MM.1S (cell line): ENCODE measurements around the gene DCDC1.

Source experiments
- CTCF ChIP-seq: fragments of 300-600 bp; sonication (generic); IDR thresholded peaks from 2 replicates; pipeline ENCODE4 v1.5.1; 2016; ENCODE audit warnings: antibody characterized with exemption, low read length, mixed read lengths
- EZH2 ChIP-seq: fragments of 300-600 bp; sonication (generic); optimal IDR thresholded peaks from 2 replicates; pipeline ENCODE3; 2017; ENCODE audit warnings: low read depth, mild to moderate bottlenecking, antibody characterized with exemption, low read length, mixed read lengths
- EZH2phosphoT487 ChIP-seq: fragments of 300-600 bp; sonication (generic); IDR thresholded peaks from 2 replicates; pipeline ENCODE4 v1.6.1; 2018; ENCODE audit warnings: antibody characterized with exemption, low read length

- TF ChIP-seq CTCF (no peak), EZH2 (no peak), EZH2phosphoT487 (no peak)
These were observed 452.3 kb downstream of the DCDC1 start for GRCh38 chr11:30917266-30917665.
